GM12878 (cell line): ENCODE results near the gene ZNF444. TPM values are rescaled to one million over a fixed set of nuclear protein-coding genes. Genes with fewer than 3 reads are reported as not detected.
"Not testable (repeated sequence)": the region's sequence is repeated elsewhere in the genome, so short reads cannot be mapped to it uniquely, and the experiment has no call there.

Experiments used
- ATAC-seq: fragments of 200-7000 bp; cut with Tn5 transposase; 3 replicates; pipeline ENCODE4 v1.9.1; 2020; ENCODE audit warnings: mild to moderate bottlenecking, moderate library complexity
- BruUV-seq: library from RNA; stranded (reverse); fragments of 400-500 nt; replicated peaks from 2 replicates; lab custom pipeline; 2021; lab: Mats Ljungman, UMichigan
- CTCF ChIA-PET: fragments of 300-600 bp; sonication (Branson Sonifier 250); formaldehyde crosslinking; extraction: SDS; loops from one replicate; lab custom pipeline; 2021; ENCODE audit warnings: inconsistent platforms; lab: Yijun Ruan, JAX
- POLR2A ChIA-PET: fragments of 350-600 bp; formaldehyde crosslinking; extraction: SDS; loops from one replicate; lab custom pipeline; 2021; ENCODE audit warnings: inconsistent platforms; lab: Charles Lee
- RAD21 ChIA-PET: fragments of 300-600 bp; sonication (Branson Sonifier 250); formaldehyde crosslinking; loops from one replicate; lab custom pipeline; 2023; ENCODE audit warnings: antibody characterized with exemption; ENCODE audit not compliant: unreplicated experiment; lab: Charles Lee
- SMC1A ChIA-PET: fragments of 300-600 bp; sonication (Branson Sonifier 250); formaldehyde crosslinking; loops from one replicate; lab custom pipeline; 2023; ENCODE audit not compliant: unreplicated experiment, uncharacterized antibody; lab: Charles Lee
- DNase-seq: peaks from one replicate; pipeline ENCODE4 v3.0.0-alpha.2; 2011; ENCODE audit warnings: low read depth, low spot score
- FAIRE-seq: peaks from 3 replicates; lab custom pipeline; 2011; peaks lifted over from hg19 to GRCh38; lab: Jason Lieb, UNC
- H2AFZ ChIP-seq: 2 replicates; pipeline ENCODE4 v1.6.0; 2011; ENCODE audit warnings: low read depth, low read length, control low read depth; ENCODE audit not compliant: control insufficient read depth
- H3K27ac ChIP-seq: 2 replicates; pipeline ENCODE4 v1.5.1; 2011; ENCODE audit warnings: control low read depth; ENCODE audit not compliant: control insufficient read depth, insufficient read depth
- H3K27me3 ChIP-seq, 2 experiments: replicated peaks in 1 of 2; 2 replicates each; pipeline versions ENCODE4 v1.6.0 to v1.6.1; 2011; ENCODE audit warnings: low read length in 1 of 2; ENCODE audit not compliant: control insufficient read depth in 2 of 2, insufficient read depth in 2 of 2
- H3K36me3 ChIP-seq, 2 experiments: 2 replicates each; pipeline ENCODE4 v1.5.1; 2011; ENCODE audit warnings: low read length in 1 of 2; ENCODE audit not compliant: control insufficient read depth in 2 of 2, insufficient read depth in 2 of 2
- H3K4me1 ChIP-seq: 2 replicates; pipeline ENCODE4 v1.6.1; 2011; ENCODE audit warnings: mild to moderate bottlenecking, low read length, moderate library complexity, mixed read lengths; ENCODE audit not compliant: control insufficient read depth, insufficient read depth
- H3K4me2 ChIP-seq: 2 replicates; pipeline ENCODE4 v1.6.0; 2011; ENCODE audit warnings: control low read depth; ENCODE audit not compliant: control insufficient read depth, insufficient read depth
- H3K4me3 ChIP-seq: fragments of 200-600 bp; sonication (generic); 2 replicates; pipeline ENCODE4 v1.5.1; 2016
- H3K79me2 ChIP-seq: 2 replicates; pipeline ENCODE4 v1.6.0; 2011; ENCODE audit warnings: low read length; ENCODE audit not compliant: control insufficient read depth, insufficient read depth
- H3K9ac ChIP-seq: 2 replicates; pipeline ENCODE4 v1.8.0; 2011; ENCODE audit warnings: low read length, control low read depth, mixed read lengths; ENCODE audit not compliant: control insufficient read depth, insufficient read depth
- H3K9me3 ChIP-seq: replicated peaks from 3 replicates; pipeline ENCODE4 v1.5.1; 2011; ENCODE audit warnings: mild to moderate bottlenecking, low read length; ENCODE audit not compliant: control insufficient read depth, insufficient read depth
- H4K20me1 ChIP-seq: 2 replicates; pipeline ENCODE4 v1.6.0; 2011; ENCODE audit not compliant: control insufficient read depth, insufficient read depth
- ATF3 ChIP-seq: IDR thresholded peaks from 2 replicates; pipeline ENCODE4 v1.6.1; 2011; ENCODE audit warnings: low read depth, mild to moderate bottlenecking, low read length, moderate library complexity, borderline replicate concordance; ENCODE audit errors: extremely low read depth
- CHD1 ChIP-seq: IDR thresholded peaks from 2 replicates; pipeline ENCODE4 v1.6.1; 2012; ENCODE audit warnings: low read depth, low read length, improper control_type of control experiment
- IRF3 ChIP-seq: fragments of 450-650 bp; IDR thresholded peaks from 2 replicates; pipeline ENCODE4 v1.6.1; 2014; ENCODE audit warnings: mild to moderate bottlenecking
- KDM1A ChIP-seq: fragments of 200-600 bp; sonication (generic); IDR thresholded peaks from 2 replicates; pipeline ENCODE4 v1.6.1; 2016; ENCODE audit warnings: borderline replicate concordance
- MLLT1 ChIP-seq: fragments of 450-650 bp; IDR thresholded peaks from 2 replicates; pipeline ENCODE4 v1.6.1; 2016; ENCODE audit warnings: mild to moderate bottlenecking
- NFXL1 ChIP-seq: fragments of 450-650 bp; IDR thresholded peaks from 2 replicates; pipeline ENCODE4 v1.6.1; 2017; ENCODE audit warnings: antibody characterized with exemption, mild to moderate bottlenecking, borderline replicate concordance
- WGBS: methylation state at CpG from one replicate; pipeline ENCODE4 v1.1.6; 2016; ENCODE audit warnings: low lambda C conversion rate; ENCODE audit not compliant: insufficient replicate concordance, insufficient coverage; ENCODE audit errors: missing lambda C conversion rate; 5-methylcytosine and 5-hydroxymethylcytosine counted together
- in situ Hi-C: fragments of 300-500 bp; cut with MboI; formaldehyde crosslinking; loops from 9 replicates; pipeline ENCODE4 v1.14.3; 2018; ENCODE audit warnings: mixed read lengths
- intact Hi-C: fragments of 100-400 bp; cut with micrococcal nuclease; formaldehyde crosslinking; loops from one replicate; pipeline ENCODE4 v1.14.2; 2022; ENCODE audit not compliant: unreplicated experiment
- polyA plus RNA-seq, 11 experiments: library from polyadenylated mRNA; depleted of rRNA in 4 of 11; unstranded in 6 of 11; stranded (reverse) in 5 of 11; fragments of >200 nt; fragmentation: Nextera tagmentation in 4 of 11; fragmentation: Illumina TruSeq in 1 of 11; extraction: Ambion mirVana in 4 of 11; extraction: Trizol in 1 of 11; gene quantifications; 1 replicate in 1 of 11; 2 replicates in 10 of 11; pipeline versions ENCODE4 v1.2.1 to v1.2.3, GENCODE V29; 2011 to 2016; ENCODE audit warnings: inconsistent platforms in 2 of 11, missing spikeins in 2 of 11, low read depth in 1 of 11
- total RNA-seq, 4 experiments: library from RNA; depleted of rRNA in 3 of 4; stranded (reverse); fragments of >200 nt in 3 of 4; fragmentation: Illumina TruSeq in 1 of 4; extraction: Trizol in 1 of 4; gene quantifications; 2 replicates each; pipeline versions ENCODE4 v1.2.1 to v1.2.3, GENCODE V29; 2013 to 2021

The ZNF444 gene
- total and polyA plus RNA-seq, 10 of the 15 experiments (the other 5 are each of a cell fraction or from before 2014, with no cell fraction given), result 0.45 to 28.2 (median 11.6) TPM

- FAIRE-seq, result no peak
- no peak for TF ChIP-seq ATF3
- TF ChIP-seq CHD1, result no peak
- TF ChIP-seq KDM1A, result no peak
- no peak for TF ChIP-seq MLLT1
- TF ChIP-seq IRF3, result no peak
- TF ChIP-seq NFXL1, result no peak
- TF ChIP-seq, all 136 proteins: peak for 0
- no peak for ATAC-seq
These were observed 43.3 kb upstream of the ZNF444 start for GRCh38 chr19:56097776-56098175.

GRCh38 chr19:56098237-56098636 lies 42.9 kb upstream of the ZNF444 start:
- H3K9ac ChIP-seq, BruUV-seq, H3K9me3 ChIP-seq, RAD21 ChIA-PET, H3K4me1 ChIP-seq, ATAC-seq, H2AFZ ChIP-seq, H3K27ac ChIP-seq, H4K20me1 ChIP-seq, H3K79me2 ChIP-seq, intact Hi-C loops, POLR2A ChIA-PET, CTCF ChIA-PET, in situ Hi-C loops, H3K4me2 ChIP-seq, H3K27me3 ChIP-seq, SMC1A ChIA-PET, FAIRE-seq, DNase-seq, H3K4me3 ChIP-seq: not testable (repeated sequence)
- 99% methylated on average over 21 of the region's 21 CpGs for WGBS
- peaks cover 4 to 27% of the 10 kb centered on the region in 2 experiments; a peak in 3 of 4 replicates for H3K36me3 ChIP-seq

More at GRCh38 chr19:56097776-56098175, 43.3 kb upstream of the ZNF444 start:
- Histone ChIP-seq H3K4me2 (no peak overlapping the region), H3K36me3 (peaks cover 7 to 23% of the 10 kb centered on the region in 2 experiments; a peak in 3 of 4 replicates), H4K20me1 (no peaks in the 10 kb centered on the region), H3K27me3 (no peaks in the 10 kb centered on the region), H3K9ac (no peak overlapping the region), H2AFZ (no peak overlapping the region), H3K79me2 (no peaks in the 10 kb centered on the region; the same call in 1 of the 2 replicates), H3K27ac (no peak overlapping the region), H3K9me3 (peaks cover 9% of the 10 kb centered on the region; the same call in 2 of the 3 replicates), H3K4me3 (no peak overlapping the region), H3K4me1 (no peaks in the 10 kb centered on the region)
- WGBS, result 87% methylated on average over 7 of the region's 7 CpGs
- ChIA-PET SMC1A (no interaction called here), RAD21 (no interaction called here), POLR2A (no interaction called here), CTCF (no interaction called here)
- BruUV-seq, result no TSS peak
- intact Hi-C loops, result no loop called here
- in situ Hi-C loops, result no loop called here
- DNase-seq, result no peak
